Right atrium auricular region (tissue), 2 donors: ENCODE results near the gene DICER1. TPM values are rescaled to one million over a fixed set of nuclear protein-coding genes. Genes with fewer than 3 reads are reported as not detected.
A peak's percentile ranks its signal among the peaks of the same experiment; 100 is the strongest.

ENCODE experiments used
- DNase-seq: peaks from one replicate; pipeline ENCODE4 v3.0.0-alpha.2; 2019; ENCODE audit warnings: low spot score
- H3K27ac ChIP-seq, 2 donors: fragments of 200-600 bp; sonication (generic); 1 replicate in 1 of 2; 2 replicates in 1 of 2; pipeline ENCODE4 v1.5.1; 2016 to 2019
- H3K27me3 ChIP-seq, 2 donors: fragments of 200-600 bp; sonication (generic); one replicate each; pipeline versions ENCODE4 v1.5.1 to v1.6.0; 2017 to 2019
- H3K36me3 ChIP-seq: fragments of 200-600 bp; sonication (generic); one replicate; pipeline ENCODE4 v1.5.1; 2016
- H3K4me1 ChIP-seq, 2 donors: fragments of 200-600 bp; sonication (generic); one replicate each; pipeline versions ENCODE4 v1.5.1 to v1.6.0; 2017 to 2019
- H3K4me3 ChIP-seq, 2 donors: fragments of 200-600 bp; sonication (generic); 1 replicate in 1 of 2; 2 replicates in 1 of 2; pipeline ENCODE4 v1.5.1; 2017 to 2019; ENCODE audit warnings: mild to moderate bottlenecking in 1 of 2, moderate library complexity in 1 of 2
- H3K9me3 ChIP-seq, 2 donors: fragments of 200-600 bp; sonication (generic); one replicate each; pipeline ENCODE4 v1.5.1; 2019
- microRNA-seq, 2 donors: library from miRNA; unstranded; fragments of <30 nt; microRNA quantifications; one replicate each; pipeline ENCODE4, GENCODE V29; 2016 to 2017; ENCODE audit warnings: borderline number of aligned reads in 2 of 2, borderline replicate concordance in 1 of 2
- total RNA-seq, 2 donors: library from RNA; depleted of rRNA; stranded (reverse); fragments of >200 nt; gene quantifications; one replicate each; pipeline ENCODE4 v1.1.0, GENCODE V29; 2016
- TF ChIP-seq, protein P1 (sequence below), 2 donors: fragments of 200-600 bp; sonication (generic); IDR thresholded peaks; one replicate each; pipeline ENCODE4 v1.5.1; 2019; ENCODE audit warnings: antibody characterized with exemption in 2 of 2

DICER1 gene
- total RNA-seq, 2 donors from 2014 or later = 15.9 to 23.0 TPM

DNA sequence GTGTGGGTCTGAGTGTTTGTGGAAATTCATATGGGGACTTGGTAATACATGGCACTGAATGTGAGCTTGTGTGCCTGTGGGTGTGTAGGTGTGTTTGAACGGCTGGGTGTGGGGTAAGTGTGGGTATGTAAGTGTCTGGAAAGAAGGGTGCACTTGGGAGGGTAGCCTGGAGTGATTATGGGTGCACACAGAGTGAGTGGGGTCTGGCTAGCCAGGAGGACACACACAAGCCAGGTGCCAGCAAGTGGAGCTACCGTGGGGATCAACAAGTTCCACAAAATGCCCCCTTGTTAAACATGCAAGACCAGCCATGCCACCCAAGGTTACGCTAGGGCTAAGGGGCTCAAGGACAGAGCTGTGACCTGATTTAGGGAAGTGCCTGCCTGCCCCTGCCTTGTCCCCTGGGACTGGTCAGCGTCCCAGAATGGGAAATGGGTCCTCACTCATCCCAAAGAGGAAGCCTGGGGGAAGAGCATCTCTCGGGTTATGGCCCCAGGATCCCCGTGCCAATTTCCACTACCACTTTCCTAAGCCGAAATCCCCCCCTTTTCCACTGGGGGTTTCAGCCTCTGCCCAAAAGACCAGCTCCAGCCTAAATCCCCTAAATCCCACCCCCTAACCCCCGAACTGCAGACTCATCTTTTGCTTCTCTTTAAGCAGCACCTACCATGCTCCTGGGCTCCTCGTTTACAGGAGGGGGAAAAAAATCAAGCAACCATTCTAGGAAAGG lies 118.6 kb downstream of the DICER1 start:
- Histone ChIP-seq H3K4me1 (no peaks in the 10 kb centered on the region), H3K27me3 (no peaks in the 10 kb centered on the region), H3K4me3 (no peak overlapping the region), H3K36me3 (no peaks in the 10 kb centered on the region), H3K27ac (no peak overlapping the region), H3K9me3 (peaks cover 0 to 3% of the 10 kb centered on the region in 2 donors)
- peak; percentile 44 for DNase-seq
- TF ChIP-seq, protein P1, sequence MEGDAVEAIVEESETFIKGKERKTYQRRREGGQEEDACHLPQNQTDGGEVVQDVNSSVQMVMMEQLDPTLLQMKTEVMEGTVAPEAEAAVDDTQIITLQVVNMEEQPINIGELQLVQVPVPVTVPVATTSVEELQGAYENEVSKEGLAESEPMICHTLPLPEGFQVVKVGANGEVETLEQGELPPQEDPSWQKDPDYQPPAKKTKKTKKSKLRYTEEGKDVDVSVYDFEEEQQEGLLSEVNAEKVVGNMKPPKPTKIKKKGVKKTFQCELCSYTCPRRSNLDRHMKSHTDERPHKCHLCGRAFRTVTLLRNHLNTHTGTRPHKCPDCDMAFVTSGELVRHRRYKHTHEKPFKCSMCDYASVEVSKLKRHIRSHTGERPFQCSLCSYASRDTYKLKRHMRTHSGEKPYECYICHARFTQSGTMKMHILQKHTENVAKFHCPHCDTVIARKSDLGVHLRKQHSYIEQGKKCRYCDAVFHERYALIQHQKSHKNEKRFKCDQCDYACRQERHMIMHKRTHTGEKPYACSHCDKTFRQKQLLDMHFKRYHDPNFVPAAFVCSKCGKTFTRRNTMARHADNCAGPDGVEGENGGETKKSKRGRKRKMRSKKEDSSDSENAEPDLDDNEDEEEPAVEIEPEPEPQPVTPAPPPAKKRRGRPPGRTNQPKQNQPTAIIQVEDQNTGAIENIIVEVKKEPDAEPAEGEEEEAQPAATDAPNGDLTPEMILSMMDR (IDR thresholded peaks at IDR 0.05) = no peak

DNA sequence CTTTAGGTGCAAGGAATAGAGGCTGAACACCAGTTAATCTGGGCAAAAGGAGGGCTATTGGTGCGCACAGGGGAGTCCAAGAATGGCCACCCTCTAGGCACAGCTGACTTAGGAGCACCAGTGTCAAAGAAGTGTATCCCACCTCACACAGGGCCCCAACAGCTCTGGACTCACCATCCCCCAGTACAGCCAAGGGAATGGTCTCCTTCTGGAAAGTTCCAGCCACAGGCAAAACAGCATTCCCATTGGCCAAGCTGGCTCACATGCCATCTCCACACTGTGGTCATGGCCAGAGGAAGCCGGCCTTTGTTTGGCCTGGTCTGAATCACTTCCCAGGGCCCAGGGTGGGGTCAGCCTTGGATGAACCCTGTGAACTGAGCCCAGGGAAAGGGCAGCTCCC lies 120.1 kb downstream of the DICER1 start:
- H3K36me3 ChIP-seq = no peaks in the 10 kb centered on the region
- no peak overlapping the region for H3K4me3 ChIP-seq
- H3K27ac ChIP-seq = no peak overlapping the region
- H3K9me3 ChIP-seq = peaks cover 0 to 14% of the 10 kb centered on the region in 2 donors
- peak; percentile 7 for DNase-seq
- TF ChIP-seq, protein P1 (IDR thresholded peaks at IDR 0.05) = no peak
- H3K4me1 ChIP-seq = no peaks in the 10 kb centered on the region
- no peaks in the 10 kb centered on the region for H3K27me3 ChIP-seq

Small RNA genes lying within 50 kb of the gene (microRNA-seq; reads per million reads assigned to microRNA genes)
- 3.5 to 7.1 reads per million in 2 donors for gene MIR3173

Other genes with a start within 250 kb of the DICER1 start
- 1 to 10 TPM; 3.4 to 4.0 TPM for gene CLMN, start 162.4 kb upstream of the DICER1 start, total RNA-seq